GM19240 (cell line): Measurements from ENCODE around the gene SLC27A1.
"Not testable (repeated sequence)": the region's sequence is repeated elsewhere in the genome, so short reads cannot be mapped to it uniquely, and the experiment has no call there.

Source experiments
- DNase-seq: peaks from one replicate; pipeline ENCODE4 v3.0.0; 2011; ENCODE audit warnings: low spot score; ENCODE audit not compliant: insufficient read length

The SLC27A1 gene

GRCh38 chr19:17456127-17456526, 14.2 kb upstream of the SLC27A1 start:
- no peak for DNase-seq

- no peak for DNase-seq
These were observed 12.7 kb upstream of the SLC27A1 start for GRCh38 chr19:17457616-17458015.

GRCh38 chr19:17458970-17459369, 11.4 kb upstream of the SLC27A1 start:
- DNase-seq: no peak

- no peak for DNase-seq
These were observed 9.7 kb upstream of the SLC27A1 start, which contains the start of gene NXNL1 for GRCh38 chr19:17460372-17461230. Gene NXNL1 (minus strand): TSS chr19:17460926. CDS start chr19:17460869, 57 bp downstream.

GRCh38 chr19:17466487-17466850, 3.9 kb upstream of the SLC27A1 start:
- DNase-seq: no peak

GRCh38 chr19:17467471-17468301, 2.6 kb upstream of the SLC27A1 start:
- no peak for DNase-seq

GRCh38 chr19:17468302-17469091, 1.8 kb upstream of the SLC27A1 start:
- DNase-seq: no peak

GRCh38 chr19:17469092-17469480, 1.2 kb upstream of the SLC27A1 start:
- no peak for DNase-seq

- DNase-seq: peak; percentile 49
These were observed 750 bp upstream of the SLC27A1 start for GRCh38 chr19:17469481-17470067.

- DNase-seq: no peak
These were observed 1.2 kb downstream of the SLC27A1 start for GRCh38 chr19:17471410-17472125.

GRCh38 chr19:17473041-17473440, 2.7 kb downstream of the SLC27A1 start:
- DNase-seq: no peak

GRCh38 chr19:17475011-17475540, 4.8 kb downstream of the SLC27A1 start:
- not testable (repeated sequence) for DNase-seq

GRCh38 chr19:17475541-17476115, 5.3 kb downstream of the SLC27A1 start:
- DNase-seq: no peak

GRCh38 chr19:17479325-17479791, 9.0 kb downstream of the SLC27A1 start:
- no peak for DNase-seq

GRCh38 chr19:17481986-17482385, 11.7 kb downstream of the SLC27A1 start:
- no peak for DNase-seq

GRCh38 chr19:17482877-17483604, 12.7 kb downstream of the SLC27A1 start:
- no peak for DNase-seq

- no peak for DNase-seq
These were observed 13.3 kb downstream of the SLC27A1 start for GRCh38 chr19:17483605-17484002.

- no peak for DNase-seq
These were observed 14.3 kb downstream of the SLC27A1 start for GRCh38 chr19:17484520-17485185.
